GM11168 (cell line): ENCODE data around the gene NOD1.
"Not testable (repeated sequence)": the region's sequence is repeated elsewhere in the genome, so short reads cannot be mapped to it uniquely, and the experiment has no call there.

Source experiments
- in situ Hi-C: fragments of 300-500 bp; cut with MboI; formaldehyde crosslinking; loops from one replicate; pipeline ENCODE4 v1.12.0; 2022; ENCODE audit warnings: low sequenced_read_pairs; ENCODE audit not compliant: unreplicated experiment

The NOD1 gene

GRCh38 chr7:30427296-30428070 lies 51.1 kb downstream of the NOD1 start:
- in situ Hi-C loops: no loop called here

GRCh38 chr7:30424506-30424905 lies 54.1 kb downstream of the NOD1 start:
- in situ Hi-C loops: no loop called here

GRCh38 chr7:30423788-30424505 lies 54.6 kb downstream of the NOD1 start:
- in situ Hi-C loops: no loop called here

GRCh38 chr7:30422922-30423321 lies 55.7 kb downstream of the NOD1 start:
- in situ Hi-C loops: no loop called here

GRCh38 chr7:30421647-30422196 lies 56.9 kb downstream of the NOD1 start:
- in situ Hi-C loops: no loop called here

GRCh38 chr7:30420662-30421061 lies 57.9 kb downstream of the NOD1 start:
- in situ Hi-C loops: no loop called here

GRCh38 chr7:30420080-30420479 lies 58.5 kb downstream of the NOD1 start:
- in situ Hi-C loops: not testable (repeated sequence)

DNA sequence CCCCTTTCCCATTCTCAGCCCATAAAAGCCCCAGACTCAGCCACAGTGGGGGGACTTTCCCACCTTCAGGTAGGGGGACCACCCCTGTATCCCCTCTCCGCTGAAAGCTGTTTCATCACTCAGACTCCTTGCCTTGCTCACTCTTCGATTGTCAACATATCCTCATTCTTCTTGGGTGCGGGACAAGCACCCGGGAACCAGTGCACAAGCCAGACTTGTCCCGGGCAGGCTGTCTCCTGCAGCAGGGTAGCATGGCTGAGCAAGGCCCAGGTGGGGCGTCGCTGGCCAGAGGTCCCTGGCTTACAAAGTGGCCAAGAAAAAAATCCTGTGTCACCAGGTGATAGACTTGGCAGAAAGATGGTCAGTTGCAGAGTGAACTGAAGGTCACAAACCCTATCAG lies 64.7 kb downstream of the NOD1 start:
- in situ Hi-C loops: no loop called here

DNA sequence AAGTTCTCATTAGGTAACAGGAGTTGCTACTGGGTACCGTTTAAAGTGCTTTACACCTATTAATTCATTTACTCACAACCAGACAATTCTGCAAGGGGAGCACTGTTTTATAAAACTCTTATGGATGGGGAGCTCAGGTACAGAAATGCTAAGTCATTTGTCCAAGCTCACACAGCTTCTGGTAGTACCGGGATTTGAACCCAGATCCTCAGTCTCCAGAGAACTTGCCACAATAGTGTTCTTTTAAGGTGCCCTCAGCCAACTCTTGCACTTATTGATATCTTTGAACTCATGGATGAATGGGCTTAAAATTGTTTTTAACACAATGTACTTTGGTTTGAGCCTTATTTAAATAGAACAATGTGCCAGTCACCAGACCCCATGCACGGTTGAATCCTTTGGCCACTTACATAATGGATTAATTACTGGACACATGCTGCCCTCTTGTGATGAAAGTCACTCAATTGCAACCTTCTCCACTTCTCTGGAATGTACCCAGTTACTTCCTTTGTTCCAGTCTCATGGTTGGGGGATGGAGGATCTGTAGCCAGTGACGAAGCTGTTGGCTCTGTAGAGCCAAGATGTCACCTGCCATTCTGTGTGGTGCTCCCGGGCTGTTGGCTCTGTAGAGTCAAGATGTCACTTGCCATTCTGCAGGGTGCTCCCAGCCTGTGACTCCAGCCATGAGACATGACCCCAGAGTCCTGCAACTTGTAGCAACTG lies 65.6 kb downstream of the NOD1 start:
- in situ Hi-C loops: no loop called here

GRCh38 chr7:30411897-30412296 lies 66.7 kb downstream of the NOD1 start:
- in situ Hi-C loops: no loop called here

GRCh38 chr7:30411173-30411572 lies 67.4 kb downstream of the NOD1 start:
- in situ Hi-C loops: no loop called here

GRCh38 chr7:30406664-30407425 lies 71.7 kb downstream of the NOD1 start:
- in situ Hi-C loops: no loop called here

- in situ Hi-C loops: no loop called here
These were observed 73.4 kb downstream of the NOD1 start for GRCh38 chr7:30405179-30405578.

- in situ Hi-C loops: no loop called here
These were observed 75.1 kb downstream of the NOD1 start for GRCh38 chr7:30403477-30403876.

- in situ Hi-C loops: no loop called here
These were observed 82.2 kb downstream of the NOD1 start for GRCh38 chr7:30396389-30396788.

DNA sequence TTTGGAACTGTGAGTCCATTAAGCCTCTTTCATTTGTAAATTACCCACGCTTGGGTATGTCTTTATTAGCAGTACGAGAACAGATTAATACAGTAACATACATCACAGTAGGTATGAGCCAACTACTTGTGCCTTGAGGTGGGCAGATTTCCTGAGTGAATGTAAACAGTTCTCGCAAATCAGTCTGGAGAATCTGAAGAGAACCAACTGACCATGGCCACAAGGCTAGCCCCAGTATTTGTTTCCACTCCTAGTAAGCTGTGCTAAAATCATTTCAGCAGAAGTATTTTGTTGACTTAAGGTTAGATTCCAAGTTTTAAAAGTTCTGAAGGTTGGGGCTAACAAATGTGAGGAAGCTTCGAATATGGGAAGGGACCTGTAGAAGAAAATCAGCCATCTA lies 82.9 kb downstream of the NOD1 start:
- in situ Hi-C loops: no loop called here

DNA sequence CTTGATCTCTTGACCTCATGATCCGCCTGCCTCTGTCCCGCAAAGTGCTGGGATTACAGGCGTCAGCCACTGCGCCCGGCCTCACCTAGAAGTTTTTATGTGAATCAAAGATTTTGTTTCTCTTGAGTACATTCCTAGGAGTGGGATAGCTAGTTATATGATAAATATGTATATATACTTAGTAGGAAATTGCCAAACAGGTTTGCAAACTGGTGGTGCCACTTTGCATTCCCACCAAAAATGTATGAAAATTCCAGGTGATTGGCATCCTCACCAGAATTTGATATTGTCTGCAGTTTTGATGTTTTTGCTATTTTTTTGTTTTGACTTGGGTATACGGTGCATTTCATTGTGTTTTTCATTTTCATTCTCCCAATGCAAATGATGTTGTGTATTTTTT lies 86.8 kb downstream of the NOD1 start:
- in situ Hi-C loops: no loop called here

DNA sequence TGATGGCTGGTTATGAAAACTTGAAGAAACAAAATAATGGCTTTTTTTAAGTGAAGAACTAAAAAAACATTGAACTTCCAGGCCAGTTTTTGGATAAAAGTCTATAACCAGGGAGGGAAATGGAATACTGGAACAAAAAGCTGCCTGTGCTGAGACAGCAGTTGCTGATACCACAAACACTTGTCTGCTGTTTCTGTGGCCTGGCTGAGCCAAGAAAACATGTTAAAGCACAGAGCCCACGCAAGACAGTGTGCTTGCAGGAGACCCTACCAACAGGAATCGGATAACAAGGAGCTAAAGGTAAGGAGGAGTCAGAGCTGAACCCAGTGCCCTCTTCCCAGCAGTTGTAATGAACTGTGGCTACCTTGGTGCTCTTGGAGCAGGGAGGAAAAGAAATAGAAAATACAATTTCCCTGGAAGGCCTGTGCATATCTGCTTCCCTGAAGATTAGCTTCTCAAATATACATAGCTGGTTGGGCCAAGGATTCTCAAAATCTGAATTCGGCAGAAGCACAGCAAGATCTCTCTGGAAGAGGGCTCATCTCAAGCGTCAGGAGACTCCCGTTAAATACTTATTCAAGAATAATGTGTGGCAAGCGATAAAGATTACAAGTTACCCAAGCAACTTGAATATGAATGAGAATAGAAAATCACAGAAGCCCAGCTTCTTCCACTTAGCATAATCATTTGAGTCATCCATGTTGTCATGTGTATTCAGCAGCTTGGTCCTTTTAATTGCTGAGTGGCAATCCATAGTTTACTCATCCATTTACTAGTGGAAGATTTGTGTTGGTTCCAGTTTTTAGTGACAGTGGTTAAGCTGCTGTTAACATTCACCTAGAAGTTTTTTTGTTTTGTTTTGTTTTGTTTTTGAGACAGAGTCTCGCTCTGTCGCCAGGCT lies 87.6 kb downstream of the NOD1 start:
- in situ Hi-C loops: no loop called here

DNA sequence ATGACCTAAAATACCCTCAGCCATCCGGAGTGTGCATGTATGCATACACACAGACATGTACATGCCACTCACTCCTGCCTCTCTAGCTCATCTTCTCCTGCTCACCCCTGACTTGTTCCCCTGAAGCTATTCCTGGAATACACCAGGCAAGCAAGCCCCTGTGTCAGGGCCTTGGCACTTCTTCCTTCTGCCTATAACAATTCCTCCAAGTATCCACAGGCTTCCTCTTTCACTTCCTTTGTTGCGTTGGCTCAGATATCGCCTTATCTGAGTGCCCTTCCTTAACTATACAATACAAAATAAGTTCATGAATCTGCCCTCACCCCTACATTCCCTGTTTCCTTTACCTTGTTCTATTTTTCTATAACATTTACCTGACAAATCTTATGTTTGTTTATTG lies 88.8 kb downstream of the NOD1 start:
- in situ Hi-C loops: no loop called here
